Measurements from ENCODE around the gene MATN1.

The MATN1 gene

DNA sequence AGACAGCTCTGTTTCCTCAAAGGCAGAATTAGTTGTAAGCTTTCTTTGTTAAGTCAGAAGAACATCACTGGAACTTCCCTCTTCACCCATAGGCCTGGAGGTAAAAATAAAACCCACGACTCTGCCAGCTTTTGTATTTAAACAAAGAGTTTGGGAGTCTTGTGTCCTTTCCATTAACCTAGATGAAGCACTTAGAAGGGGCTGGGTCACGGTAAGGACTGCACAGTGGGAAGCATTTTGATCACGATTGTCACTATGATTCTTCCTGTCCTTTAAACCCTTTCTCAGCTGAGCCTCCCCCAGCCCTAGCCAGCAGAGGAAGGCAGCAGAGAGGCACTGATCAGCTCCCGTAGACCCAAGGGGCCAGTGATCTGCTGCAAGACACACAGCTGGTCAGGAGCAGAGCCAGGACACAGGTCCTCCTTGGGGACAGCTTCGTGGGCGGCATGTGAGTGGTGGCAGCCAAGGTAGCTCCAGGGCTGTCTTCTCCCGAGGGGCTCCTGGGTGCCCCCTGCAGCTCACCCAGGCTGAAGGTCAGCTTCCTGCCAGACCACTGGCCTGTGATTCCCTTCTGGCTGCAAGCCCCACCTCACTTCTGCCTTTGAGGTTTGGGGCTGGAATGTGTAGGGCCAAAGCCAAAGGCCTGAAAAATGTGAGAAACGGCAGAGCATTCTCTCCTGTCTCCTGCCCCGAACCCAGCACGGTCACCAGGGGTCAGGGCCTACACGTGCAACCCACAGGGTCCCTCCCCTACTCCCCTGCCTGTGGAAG, 38.2 kb upstream of the MATN1 start:
- H3K18ac ChIP-seq (ENCODE audit: low read length), result no peak overlapping the region
- H3K9ac ChIP-seq (ENCODE audit: low read length), result no peak overlapping the region
- peaks cover 3% of the 10 kb centered on the region for H3K9me3 ChIP-seq (ENCODE audit: insufficient read depth, low read depth, low read length)
- DNase-seq, result no peak
- no peaks in the 10 kb centered on the region for H3K36me3 ChIP-seq (ENCODE audit: control insufficient read depth in 1 of 2, insufficient read depth in 2 of 2, low read length in 2 of 2)
- no peak overlapping the region for H4K8ac ChIP-seq (ENCODE audit: low read depth, low read length)
- H3K4me2 ChIP-seq (ENCODE audit: low read length), result no peak overlapping the region
- H2BK120ac ChIP-seq (ENCODE audit: insufficient read depth, low read length, poor library complexity), result no peak overlapping the region
- H2BK12ac ChIP-seq (ENCODE audit: low read length), result no peak overlapping the region
- H4K12ac ChIP-seq (ENCODE audit: low read depth, low read length), result no peak overlapping the region
- H3K79me1 ChIP-seq (ENCODE audit: low read length), result peaks cover 20% of the 10 kb centered on the region
- no peak overlapping the region for H2AK5ac ChIP-seq (ENCODE audit: low read length)
- no peaks in the 10 kb centered on the region for H3K79me2 ChIP-seq (ENCODE audit: control insufficient read depth, insufficient read depth, low read length, poor library complexity)
- peak overlapping the region; percentile 7 for H4K91ac ChIP-seq (ENCODE audit: low read depth, low read length)
- H3K27me3 ChIP-seq (ENCODE audit: insufficient read depth, low read length), result no peaks in the 10 kb centered on the region
- H2AFZ ChIP-seq (ENCODE audit: insufficient read depth, low read length, poor library complexity), result no peak overlapping the region
- no CpG with 5 or more reads among the region's 11 CpGs for WGBS (ENCODE audit: extremely low coverage, insufficient coverage, insufficient read length)
- H3K4ac ChIP-seq (ENCODE audit: low read depth, low read length), result no peak overlapping the region
- H3K23ac ChIP-seq (ENCODE audit: low read length), result no peak overlapping the region
- H3K14ac ChIP-seq (ENCODE audit: low read length), result peak overlapping the region; percentile 9
- no peak overlapping the region for H2BK5ac ChIP-seq (ENCODE audit: low read depth, low read length, poor library complexity)
- no peak overlapping the region for H3K4me3 ChIP-seq (ENCODE audit: low read depth, low read length)
- peaks cover 34 to 35% of the 10 kb centered on the region in 2 experiments for H3K4me1 ChIP-seq (ENCODE audit: control insufficient read depth in 1 of 2, insufficient read depth in 2 of 2, low read length in 2 of 2)
- no peak overlapping the region for H3K27ac ChIP-seq (ENCODE audit: low read depth, low read length)

DNA sequence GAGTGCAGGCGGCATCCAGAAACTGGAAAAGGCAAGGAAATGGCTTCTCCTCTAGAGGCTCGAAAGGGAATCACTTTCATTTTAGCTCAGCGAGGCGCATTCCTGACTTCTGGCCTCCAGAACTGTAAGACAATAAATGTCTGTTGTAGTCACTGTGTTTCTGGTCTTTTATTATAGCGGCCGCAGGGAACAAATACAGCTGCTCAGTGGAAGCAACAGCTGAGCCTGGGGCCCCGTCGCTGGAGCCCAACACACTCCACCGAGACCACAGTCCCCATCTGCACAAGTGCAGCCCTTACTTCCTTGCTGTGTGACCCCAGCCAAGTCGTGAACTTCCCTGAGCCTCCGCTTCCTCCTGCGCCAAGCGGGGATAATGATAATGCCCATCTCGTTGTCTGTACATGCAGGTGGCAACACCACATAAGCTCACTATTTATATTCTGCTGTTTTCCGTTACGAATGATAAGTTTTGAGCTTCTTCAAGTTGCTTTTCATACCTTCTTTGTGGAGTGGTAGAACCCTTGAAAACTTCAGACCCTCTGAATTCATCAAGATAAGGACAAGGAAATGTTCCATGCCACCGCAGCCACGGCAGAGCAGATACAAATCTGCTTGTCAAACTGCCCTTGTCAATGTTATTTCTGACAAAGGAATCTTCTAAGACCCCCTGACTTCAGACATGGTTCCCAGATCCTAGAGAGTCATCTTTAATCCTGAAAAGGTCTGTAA, 37.4 kb upstream of the MATN1 start:
- H2BK120ac ChIP-seq (ENCODE audit: insufficient read depth, low read length, poor library complexity), result no peak overlapping the region
- no peak overlapping the region for H3K27ac ChIP-seq (ENCODE audit: low read depth, low read length)
- no peak overlapping the region for H2BK12ac ChIP-seq (ENCODE audit: low read length)
- no peak overlapping the region for H3K18ac ChIP-seq (ENCODE audit: low read length)
- H3K4me1 ChIP-seq (ENCODE audit: control insufficient read depth in 1 of 2, insufficient read depth in 2 of 2, low read length in 2 of 2), result peaks cover 31 to 36% of the 10 kb centered on the region in 2 experiments
- H2AK5ac ChIP-seq (ENCODE audit: low read length), result no peak overlapping the region
- H3K4ac ChIP-seq (ENCODE audit: low read depth, low read length), result no peak overlapping the region
- no peak overlapping the region for H4K12ac ChIP-seq (ENCODE audit: low read depth, low read length)
- H3K79me1 ChIP-seq (ENCODE audit: low read length), result peaks cover 16% of the 10 kb centered on the region
- H2BK5ac ChIP-seq (ENCODE audit: low read depth, low read length, poor library complexity), result no peak overlapping the region
- H3K9ac ChIP-seq (ENCODE audit: low read length), result no peak overlapping the region
- H3K27me3 ChIP-seq (ENCODE audit: insufficient read depth, low read length), result no peaks in the 10 kb centered on the region
- H3K14ac ChIP-seq (ENCODE audit: low read length), result no peak overlapping the region
- no CpG with 5 or more reads among the region's 18 CpGs for WGBS (ENCODE audit: extremely low coverage, insufficient coverage, insufficient read length)
- DNase-seq, result no peak
- H3K79me2 ChIP-seq (ENCODE audit: control insufficient read depth, insufficient read depth, low read length, poor library complexity), result no peaks in the 10 kb centered on the region
- H3K23ac ChIP-seq (ENCODE audit: low read length), result no peak overlapping the region
- no peak overlapping the region for H3K4me2 ChIP-seq (ENCODE audit: low read length)
- H2AFZ ChIP-seq (ENCODE audit: insufficient read depth, low read length, poor library complexity), result no peak overlapping the region
- no peak overlapping the region for H4K91ac ChIP-seq (ENCODE audit: low read depth, low read length)
- no peak overlapping the region for H3K4me3 ChIP-seq (ENCODE audit: low read depth, low read length)
- peaks cover 3% of the 10 kb centered on the region for H3K9me3 ChIP-seq (ENCODE audit: insufficient read depth, low read depth, low read length)
- no peak overlapping the region for H4K8ac ChIP-seq (ENCODE audit: low read depth, low read length)
- no peaks in the 10 kb centered on the region for H3K36me3 ChIP-seq (ENCODE audit: control insufficient read depth in 1 of 2, insufficient read depth in 2 of 2, low read length in 2 of 2)

DNA sequence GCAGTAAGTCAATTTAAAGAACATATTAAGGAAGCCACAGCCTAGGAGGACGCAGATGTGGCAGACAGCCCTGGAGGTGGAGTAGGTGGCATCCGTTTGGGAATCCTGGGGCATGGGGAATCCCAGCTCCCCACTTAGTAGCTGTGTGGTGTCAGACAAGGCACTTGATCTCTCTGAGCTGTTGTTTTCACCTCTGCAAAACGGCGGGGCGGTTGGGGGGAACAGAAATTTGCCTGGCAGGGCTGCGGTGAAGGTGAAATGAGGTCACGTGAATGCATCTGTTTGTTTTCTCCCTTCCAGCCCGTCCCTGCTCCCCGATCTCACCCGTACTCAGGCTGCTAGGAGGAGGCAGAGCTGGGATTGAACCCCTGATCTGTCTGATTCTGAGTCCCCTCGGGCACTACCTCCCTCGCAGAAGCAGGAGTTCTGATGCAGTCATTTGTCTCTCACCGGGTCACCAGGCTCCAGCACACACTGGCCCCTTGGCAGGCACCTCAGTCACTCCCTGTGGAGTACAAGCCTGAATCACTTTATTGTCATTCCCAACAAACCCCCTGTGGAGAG, 36.4 kb upstream of the MATN1 start:
- no peak overlapping the region for H3K4me3 ChIP-seq (ENCODE audit: low read depth, low read length)
- no peak overlapping the region for H3K14ac ChIP-seq (ENCODE audit: low read length)
- no peak overlapping the region for H4K12ac ChIP-seq (ENCODE audit: low read depth, low read length)
- no peak overlapping the region for H2BK120ac ChIP-seq (ENCODE audit: insufficient read depth, low read length, poor library complexity)
- H4K8ac ChIP-seq (ENCODE audit: low read depth, low read length), result no peak overlapping the region
- no peak overlapping the region for H4K91ac ChIP-seq (ENCODE audit: low read depth, low read length)
- H2AK5ac ChIP-seq (ENCODE audit: low read length), result no peak overlapping the region
- no peak overlapping the region for H3K9ac ChIP-seq (ENCODE audit: low read length)
- H3K18ac ChIP-seq (ENCODE audit: low read length), result no peak overlapping the region
- peaks cover 3% of the 10 kb centered on the region for H3K9me3 ChIP-seq (ENCODE audit: insufficient read depth, low read depth, low read length)
- H3K27ac ChIP-seq (ENCODE audit: low read depth, low read length), result no peak overlapping the region
- no peak overlapping the region for H3K4me2 ChIP-seq (ENCODE audit: low read length)
- H3K79me2 ChIP-seq (ENCODE audit: control insufficient read depth, insufficient read depth, low read length, poor library complexity), result no peaks in the 10 kb centered on the region
- H3K4ac ChIP-seq (ENCODE audit: low read depth, low read length), result no peak overlapping the region
- H3K23ac ChIP-seq (ENCODE audit: low read length), result no peak overlapping the region
- H2AFZ ChIP-seq (ENCODE audit: insufficient read depth, low read length, poor library complexity), result no peak overlapping the region
- no peaks in the 10 kb centered on the region for H3K27me3 ChIP-seq (ENCODE audit: insufficient read depth, low read length)
- no peaks in the 10 kb centered on the region for H3K36me3 ChIP-seq (ENCODE audit: control insufficient read depth in 1 of 2, insufficient read depth in 2 of 2, low read length in 2 of 2)
- DNase-seq, result no peak
- H2BK5ac ChIP-seq (ENCODE audit: low read depth, low read length, poor library complexity), result no peak overlapping the region
- no CpG with 5 or more reads among the region's 13 CpGs for WGBS (ENCODE audit: extremely low coverage, insufficient coverage, insufficient read length)
- no peak overlapping the region for H2BK12ac ChIP-seq (ENCODE audit: low read length)
- H3K4me1 ChIP-seq (ENCODE audit: control insufficient read depth in 1 of 2, insufficient read depth in 2 of 2, low read length in 2 of 2), result peaks cover 29 to 31% of the 10 kb centered on the region in 2 experiments
- peaks cover 16% of the 10 kb centered on the region for H3K79me1 ChIP-seq (ENCODE audit: low read length)

DNA sequence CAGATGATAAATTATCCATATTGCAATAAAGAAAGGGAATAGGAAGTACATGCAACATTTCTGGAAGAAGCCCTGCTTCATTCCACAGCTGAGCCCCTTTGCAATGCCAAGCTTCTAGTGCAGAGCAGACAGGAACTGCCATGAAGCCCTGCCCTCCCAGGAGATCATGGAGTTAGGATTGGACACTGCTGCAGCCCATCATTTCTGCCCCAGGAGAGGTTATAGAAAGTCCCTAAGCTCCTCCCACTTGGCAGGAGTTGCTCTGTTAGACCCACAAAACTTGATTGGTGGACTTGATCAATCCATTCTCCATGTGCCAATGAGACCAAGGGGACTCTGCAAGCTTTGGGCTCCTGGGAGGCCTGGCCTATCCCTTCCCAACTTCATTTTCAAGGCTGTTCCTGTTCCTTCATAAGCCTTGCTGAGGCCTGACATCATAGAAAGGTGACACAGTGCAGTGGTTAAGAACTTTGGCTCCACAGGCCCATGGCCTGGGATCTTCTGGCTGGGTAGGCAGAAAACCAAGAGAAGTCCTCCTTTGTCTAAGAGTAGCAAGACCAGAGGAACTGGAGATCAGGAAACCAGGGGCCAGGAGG, 35.5 kb upstream of the MATN1 start:
- Histone ChIP-seq H3K79me2 (ENCODE audit: control insufficient read depth, insufficient read depth, low read length, poor library complexity) (no peaks in the 10 kb centered on the region), H3K4me3 (ENCODE audit: low read depth, low read length) (no peak overlapping the region), H3K36me3 (ENCODE audit: control insufficient read depth in 1 of 2, insufficient read depth in 2 of 2, low read length in 2 of 2) (no peaks in the 10 kb centered on the region), H3K9ac (ENCODE audit: low read length) (no peak overlapping the region), H2BK12ac (ENCODE audit: low read length) (no peak overlapping the region), H3K23ac (ENCODE audit: low read length) (no peak overlapping the region), H2BK5ac (ENCODE audit: low read depth, low read length, poor library complexity) (no peak overlapping the region), H4K12ac (ENCODE audit: low read depth, low read length) (no peak overlapping the region), H2AK5ac (ENCODE audit: low read length) (no peak overlapping the region), H3K9me3 (ENCODE audit: insufficient read depth, low read depth, low read length) (peaks cover 3% of the 10 kb centered on the region), H4K91ac (ENCODE audit: low read depth, low read length) (no peak overlapping the region), H2AFZ (ENCODE audit: insufficient read depth, low read length, poor library complexity) (no peak overlapping the region), H3K18ac (ENCODE audit: low read length) (no peak overlapping the region), H3K14ac (ENCODE audit: low read length) (no peak overlapping the region), H3K4me1 (ENCODE audit: control insufficient read depth in 1 of 2, insufficient read depth in 2 of 2, low read length in 2 of 2) (peaks cover 28 to 29% of the 10 kb centered on the region in 2 experiments), H4K8ac (ENCODE audit: low read depth, low read length) (no peak overlapping the region), H3K4ac (ENCODE audit: low read depth, low read length) (no peak overlapping the region), H3K27me3 (ENCODE audit: insufficient read depth, low read length) (no peaks in the 10 kb centered on the region), H3K4me2 (ENCODE audit: low read length) (no peak overlapping the region), H3K79me1 (ENCODE audit: low read length) (peaks cover 12% of the 10 kb centered on the region), H2BK120ac (ENCODE audit: insufficient read depth, low read length, poor library complexity) (no peak overlapping the region), H3K27ac (ENCODE audit: low read depth, low read length) (no peak overlapping the region)
- DNase-seq, result no peak

Data from trophoblast cell (in vitro differentiated cells and primary cell).